Muscle of back (tissue), 13 donors: ENCODE results near the gene ZBTB40. TPM values are rescaled to one million over a fixed set of nuclear protein-coding genes. Genes with fewer than 3 reads are reported as not detected.

Experiments used
- DNase-seq, 3 donors: peaks; one replicate each; pipeline versions ENCODE4 v3.0.0 to v3.0.0-alpha.2; 2013
- long read RNA-seq, 9 donors: transcript quantifications; one replicate each; lab custom pipeline, GENCODE V29; 2026
- polyA plus RNA-seq, 10 donors: library from polyadenylated mRNA; unstranded; fragments of 120-200 nt; gene quantifications; one replicate each; pipeline ENCODE4 v1.2.1, GENCODE V29; 2013; ENCODE audit not compliant: insufficient read length in 10 of 10

ZBTB40 gene, protein sequence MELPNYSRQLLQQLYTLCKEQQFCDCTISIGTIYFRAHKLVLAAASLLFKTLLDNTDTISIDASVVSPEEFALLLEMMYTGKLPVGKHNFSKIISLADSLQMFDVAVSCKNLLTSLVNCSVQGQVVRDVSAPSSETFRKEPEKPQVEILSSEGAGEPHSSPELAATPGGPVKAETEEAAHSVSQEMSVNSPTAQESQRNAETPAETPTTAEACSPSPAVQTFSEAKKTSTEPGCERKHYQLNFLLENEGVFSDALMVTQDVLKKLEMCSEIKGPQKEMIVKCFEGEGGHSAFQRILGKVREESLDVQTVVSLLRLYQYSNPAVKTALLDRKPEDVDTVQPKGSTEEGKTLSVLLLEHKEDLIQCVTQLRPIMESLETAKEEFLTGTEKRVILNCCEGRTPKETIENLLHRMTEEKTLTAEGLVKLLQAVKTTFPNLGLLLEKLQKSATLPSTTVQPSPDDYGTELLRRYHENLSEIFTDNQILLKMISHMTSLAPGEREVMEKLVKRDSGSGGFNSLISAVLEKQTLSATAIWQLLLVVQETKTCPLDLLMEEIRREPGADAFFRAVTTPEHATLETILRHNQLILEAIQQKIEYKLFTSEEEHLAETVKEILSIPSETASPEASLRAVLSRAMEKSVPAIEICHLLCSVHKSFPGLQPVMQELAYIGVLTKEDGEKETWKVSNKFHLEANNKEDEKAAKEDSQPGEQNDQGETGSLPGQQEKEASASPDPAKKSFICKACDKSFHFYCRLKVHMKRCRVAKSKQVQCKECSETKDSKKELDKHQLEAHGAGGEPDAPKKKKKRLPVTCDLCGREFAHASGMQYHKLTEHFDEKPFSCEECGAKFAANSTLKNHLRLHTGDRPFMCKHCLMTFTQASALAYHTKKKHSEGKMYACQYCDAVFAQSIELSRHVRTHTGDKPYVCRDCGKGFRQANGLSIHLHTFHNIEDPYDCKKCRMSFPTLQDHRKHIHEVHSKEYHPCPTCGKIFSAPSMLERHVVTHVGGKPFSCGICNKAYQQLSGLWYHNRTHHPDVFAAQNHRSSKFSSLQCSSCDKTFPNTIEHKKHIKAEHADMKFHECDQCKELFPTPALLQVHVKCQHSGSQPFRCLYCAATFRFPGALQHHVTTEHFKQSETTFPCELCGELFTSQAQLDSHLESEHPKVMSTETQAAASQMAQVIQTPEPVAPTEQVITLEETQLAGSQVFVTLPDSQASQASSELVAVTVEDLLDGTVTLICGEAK
- 10 to 100 TPM in 8 of 10 donors, 1 to 10 TPM in 2; 8.7 to 15.0 (median 12.3) TPM for polyA plus RNA-seq
- long read RNA-seq, donor 1, full-length matches to known transcripts: 1 of 1 reads
- long read RNA-seq, donor 1, partial matches to known transcripts: 0 of 1 reads
- long read RNA-seq, donor 1, other reads (novel, unspliced or antisense): 0 of 1 reads
- long read RNA-seq, donor 2: 0 reads
- long read RNA-seq, donor 3: 0 reads
- long read RNA-seq, donor 4: 0 reads
- long read RNA-seq, donor 5: 0 reads
- long read RNA-seq, donor 6: 0 reads
- long read RNA-seq, donor 7: 0 reads
- long read RNA-seq, donor 8: 0 reads
- long read RNA-seq, donor 9: 0 reads

DNA sequence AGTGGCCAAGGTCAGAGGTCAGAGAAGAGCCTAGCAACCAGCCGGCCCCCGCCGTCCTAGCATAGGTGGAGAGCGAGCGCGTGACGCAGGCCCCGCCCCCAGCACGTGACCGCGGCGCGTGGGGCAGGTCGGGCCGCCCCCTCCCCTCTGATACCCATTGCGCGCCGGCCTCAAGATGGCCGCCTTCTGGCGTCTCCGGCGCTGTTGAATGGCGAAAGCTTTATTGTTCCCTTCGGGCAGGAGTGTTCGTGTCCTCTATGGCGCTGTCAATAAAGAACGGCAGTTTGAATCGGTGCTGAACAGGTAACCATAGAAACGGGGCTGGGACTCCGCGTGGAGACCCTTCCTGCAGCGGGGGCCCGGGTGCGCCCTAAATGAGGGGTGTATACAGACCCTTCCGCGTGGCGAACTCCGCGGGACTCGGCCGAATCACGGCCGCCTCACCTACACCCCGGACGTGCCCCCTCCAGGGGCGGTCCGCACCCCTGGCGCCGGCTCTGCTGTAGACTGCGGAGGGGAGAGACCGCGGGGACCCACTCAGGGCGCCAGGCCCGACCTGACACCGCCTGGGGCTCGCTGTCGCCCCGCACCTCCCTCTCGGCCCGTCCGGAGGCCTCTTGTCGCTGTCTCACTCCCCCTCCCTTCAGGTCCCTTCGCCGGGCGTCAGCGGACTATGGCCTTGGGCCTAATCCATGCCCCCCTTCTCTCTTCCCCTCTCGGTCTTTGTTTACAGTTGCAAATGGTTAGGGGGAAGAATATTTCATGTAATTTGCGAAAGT, at the start of gene ZBTB40:
Gene ZBTB40, plus strand, starts transcription at position 150 of the 779 bp plus-strand sequence. CDS start 38,098 bp downstream, outside the sequence.
- peak; percentile 96 to 98 (median 98) for DNase-seq

- no peak for DNase-seq
These were observed 49.1 kb upstream of the ZBTB40 start for GRCh38 chr1:22402356-22403053.

- no peak for DNase-seq
These were observed 47.2 kb upstream of the ZBTB40 start for GRCh38 chr1:22404486-22404885.

GRCh38 chr1:22406722-22407495, 44.7 kb upstream of the ZBTB40 start:
- DNase-seq: peak in 1 of 3 donors; percentile 18

GRCh38 chr1:22408230-22408629, 43.4 kb upstream of the ZBTB40 start:
- DNase-seq: no peak

- DNase-seq: no peak
These were observed 41.2 kb upstream of the ZBTB40 start for GRCh38 chr1:22410401-22410800.

DNA sequence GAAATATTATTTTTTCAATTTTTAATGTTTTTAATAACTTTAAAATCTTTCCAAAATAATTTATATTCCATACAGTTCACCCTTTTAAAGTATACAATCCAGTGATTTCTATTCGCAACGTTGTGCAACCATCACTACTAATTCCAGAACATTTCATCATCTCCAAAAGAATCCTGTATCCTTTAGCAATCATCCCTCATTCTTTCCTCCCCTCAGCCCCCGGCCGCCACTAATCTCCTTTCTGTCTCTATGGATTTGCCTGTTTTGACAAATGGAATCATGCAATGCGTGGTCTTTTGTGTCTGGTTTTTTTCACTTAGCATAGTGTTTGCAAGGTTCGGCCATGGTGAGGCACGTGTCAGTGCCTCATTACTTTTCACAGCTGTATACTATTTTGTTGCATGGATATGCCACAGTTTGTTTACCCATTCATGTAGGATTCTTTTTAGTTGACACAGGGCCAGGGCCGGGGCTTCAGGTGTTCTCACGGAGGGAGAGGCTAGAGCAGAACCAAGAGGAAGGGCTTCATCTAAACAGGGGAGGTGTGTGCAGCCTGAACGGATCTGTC, 40.6 kb upstream of the ZBTB40 start:
- no peak for DNase-seq

DNA sequence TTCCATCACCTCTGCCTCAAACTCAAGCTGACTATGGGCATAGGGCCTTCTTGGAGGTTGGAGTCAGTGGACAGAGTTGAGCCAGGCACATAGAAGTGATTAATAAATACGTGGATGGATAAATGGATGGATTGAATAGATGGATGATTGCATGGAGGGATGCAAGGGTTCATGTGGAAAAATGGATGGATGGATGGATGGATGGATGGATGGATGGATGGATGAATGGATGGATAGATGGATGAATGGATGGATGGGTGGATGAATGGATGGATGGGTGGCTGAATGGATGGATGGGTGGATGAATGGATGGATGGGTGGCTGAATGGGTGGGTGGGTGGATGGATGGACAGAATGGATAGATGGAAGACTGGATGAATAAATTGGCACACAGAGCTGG, 40.1 kb upstream of the ZBTB40 start:
- no peak for DNase-seq

DNA sequence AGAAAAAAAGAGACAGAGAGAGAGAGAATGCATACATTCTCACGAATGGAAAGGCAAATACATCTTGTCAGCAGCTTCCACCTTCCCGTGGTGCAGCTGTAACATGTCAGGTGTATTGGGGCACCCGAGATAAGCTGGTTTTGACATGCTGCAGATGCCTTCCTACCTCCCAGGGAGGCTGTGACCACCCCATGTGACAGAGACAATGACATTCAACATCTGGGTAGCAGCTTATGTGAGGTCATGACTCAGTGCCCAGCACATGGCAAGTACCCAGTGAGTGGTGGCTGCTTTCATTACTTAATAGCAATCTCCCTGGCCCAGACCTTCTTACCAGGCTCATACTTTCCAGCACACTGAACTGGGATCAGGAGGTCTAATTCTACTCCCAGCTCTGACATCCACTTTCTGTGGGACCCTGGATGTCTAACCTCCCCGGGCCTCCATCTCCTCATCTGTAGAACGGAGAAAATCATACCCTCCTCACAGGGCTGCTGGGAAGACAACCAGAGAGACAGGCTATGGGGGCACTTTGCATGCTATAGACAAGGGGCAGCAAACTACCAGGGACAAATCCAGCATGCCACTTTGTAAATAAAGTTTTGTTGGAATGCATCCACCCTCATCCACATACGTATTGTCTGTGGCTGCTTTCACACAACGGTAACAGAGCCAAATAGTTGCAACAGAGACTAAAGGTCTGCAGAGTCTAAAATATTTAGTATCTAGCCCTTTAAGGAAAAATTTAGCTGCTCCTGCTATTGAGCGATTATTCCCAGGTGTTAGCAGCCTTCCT, 38.5 kb upstream of the ZBTB40 start:
- no peak for DNase-seq

- no peak for DNase-seq
These were observed 37.9 kb upstream of the ZBTB40 start for GRCh38 chr1:22413799-22414198.

DNA sequence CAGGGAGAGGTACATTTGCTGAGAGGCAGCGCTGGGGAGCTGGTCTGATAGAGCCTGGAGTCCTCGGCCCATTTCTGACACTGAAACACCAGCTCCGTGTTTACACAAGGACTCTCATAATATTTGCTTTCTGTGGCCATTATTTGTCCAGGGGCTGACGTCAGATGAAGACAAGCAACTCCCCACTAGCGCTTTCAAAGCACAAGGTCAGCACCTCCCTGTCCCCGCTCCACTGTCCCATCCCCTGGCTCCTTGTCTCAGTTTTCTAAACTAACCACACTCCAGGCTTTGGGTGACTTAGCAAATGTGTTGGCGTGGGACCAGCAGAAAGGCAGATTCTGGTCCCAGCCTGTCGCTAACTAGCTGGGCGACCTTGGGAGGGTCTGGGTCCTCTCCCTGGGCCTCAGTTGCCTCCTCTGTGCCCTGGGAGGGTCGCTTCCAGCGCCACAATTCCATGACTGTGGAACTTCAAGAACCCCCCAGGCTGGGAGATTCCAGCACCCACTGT, 37.4 kb upstream of the ZBTB40 start:
- DNase-seq: no peak

DNA sequence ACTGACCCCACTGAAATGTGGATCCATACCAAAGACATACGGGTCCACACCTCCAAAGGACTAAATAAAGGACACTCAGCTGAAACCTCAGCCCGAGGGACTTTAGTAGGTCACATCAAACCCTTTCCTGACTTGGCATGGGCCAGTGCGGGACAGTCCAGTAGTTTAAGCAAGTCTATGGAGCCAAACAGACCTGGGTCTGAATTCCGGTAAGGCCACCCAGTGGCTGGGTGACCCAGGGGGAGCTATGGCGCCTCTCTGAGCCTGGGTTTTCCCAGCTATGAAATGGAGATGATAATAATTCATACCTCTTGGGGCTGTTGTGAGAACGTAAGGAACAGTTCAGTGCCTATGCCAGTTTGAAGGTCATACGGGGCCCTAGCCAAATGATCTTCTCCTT, 36.2 kb upstream of the ZBTB40 start:
- DNase-seq: no peak

GRCh38 chr1:22416555-22417454, 34.8 kb upstream of the ZBTB40 start:
- peak; percentile 55 to 86 (median 74) for DNase-seq

DNA sequence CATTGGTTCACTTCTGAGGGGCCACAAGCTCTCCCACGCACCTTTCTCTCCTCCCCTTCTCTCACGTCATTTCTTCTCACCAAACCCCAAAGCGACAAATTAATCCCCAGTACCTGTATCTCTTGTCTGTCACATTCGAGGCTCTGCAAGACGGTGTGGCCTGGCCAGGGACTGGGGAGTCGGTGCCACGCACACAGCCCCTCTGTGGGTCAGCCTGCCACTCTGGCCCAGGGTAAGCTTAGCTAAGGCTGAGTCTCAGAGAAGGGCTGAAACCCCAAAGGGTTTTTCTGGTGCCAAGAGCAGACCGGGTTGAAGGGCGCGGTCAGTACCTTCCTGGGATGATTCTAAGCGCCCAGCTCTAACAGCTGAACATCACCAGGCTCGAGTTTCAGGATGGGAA, 34.2 kb upstream of the ZBTB40 start:
- no peak for DNase-seq

- DNase-seq: no peak
These were observed 33.3 kb upstream of the ZBTB40 start for GRCh38 chr1:22418312-22418711.

DNA sequence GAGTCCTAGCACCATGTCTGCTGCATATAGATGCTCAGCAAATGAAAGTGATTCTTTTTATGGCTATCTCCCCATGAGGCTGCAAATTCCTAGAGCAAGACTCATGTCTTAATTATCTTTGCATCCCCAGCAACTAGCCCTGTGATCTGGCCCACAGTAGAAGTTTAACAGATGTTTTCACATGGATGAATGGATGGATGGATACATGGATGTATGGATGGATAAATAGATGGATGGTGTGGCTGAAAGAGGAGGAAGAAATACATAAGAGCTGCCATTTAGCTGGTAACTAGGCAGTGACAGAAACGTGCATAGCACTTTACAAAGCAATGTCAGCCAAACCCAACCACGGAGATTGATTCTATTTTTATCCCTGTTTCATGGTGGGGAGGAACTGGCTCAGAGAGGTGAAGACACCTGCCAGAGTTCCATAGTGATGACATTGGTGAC, 32.7 kb upstream of the ZBTB40 start:
- DNase-seq: peak in 2 of 3 donors; percentile 34 to 41
